HG02938 (cell line): ENCODE results near the gene LYRM9.
"Not testable (repeated sequence)": the region's sequence is repeated elsewhere in the genome, so short reads cannot be mapped to it uniquely, and the experiment has no call there.

Experiments
- ATAC-seq: cut with Tn5 transposase; IDR thresholded peaks from one replicate; pipeline ENCODE4 v1.9.1; 2021; ENCODE audit warnings: mild to moderate bottlenecking, moderate library complexity; ENCODE audit not compliant: unreplicated experiment

The LYRM9 gene

DNA sequence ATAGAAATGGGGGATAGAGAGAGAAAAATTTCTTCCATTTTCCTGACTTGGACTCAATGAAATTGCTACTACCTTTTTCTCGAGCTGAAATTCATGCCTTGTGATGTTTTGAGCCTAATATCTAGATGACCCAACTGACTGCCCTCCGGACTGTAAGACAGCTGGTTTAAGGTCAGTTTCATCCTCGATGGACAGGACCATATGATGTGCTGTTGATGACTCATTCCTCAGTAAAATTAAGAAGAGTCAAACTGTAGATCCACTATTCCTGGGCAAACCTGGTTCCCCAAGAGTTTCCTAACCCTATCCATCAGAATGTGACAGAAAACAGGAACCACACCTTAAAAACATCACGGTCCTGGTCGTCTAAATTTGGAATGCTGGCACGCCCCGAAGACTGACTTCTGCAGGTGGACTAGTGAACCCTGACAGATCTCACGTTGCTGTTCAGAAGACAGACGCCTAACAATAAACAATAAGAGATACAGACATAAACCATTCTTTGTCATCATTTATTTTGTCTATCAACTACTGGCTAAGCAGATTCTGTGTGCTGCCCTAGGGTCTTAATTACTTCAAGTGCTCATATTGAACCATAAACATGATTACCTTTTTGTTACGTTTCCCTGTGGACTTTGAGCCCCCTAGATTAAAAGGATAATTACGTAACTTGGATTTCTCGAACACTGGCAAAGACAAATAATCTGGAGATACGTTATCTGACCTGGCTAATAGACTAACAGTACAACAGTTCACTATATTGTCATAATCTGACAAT, 47.7 kb downstream of the LYRM9 start:
- no peak for ATAC-seq

DNA sequence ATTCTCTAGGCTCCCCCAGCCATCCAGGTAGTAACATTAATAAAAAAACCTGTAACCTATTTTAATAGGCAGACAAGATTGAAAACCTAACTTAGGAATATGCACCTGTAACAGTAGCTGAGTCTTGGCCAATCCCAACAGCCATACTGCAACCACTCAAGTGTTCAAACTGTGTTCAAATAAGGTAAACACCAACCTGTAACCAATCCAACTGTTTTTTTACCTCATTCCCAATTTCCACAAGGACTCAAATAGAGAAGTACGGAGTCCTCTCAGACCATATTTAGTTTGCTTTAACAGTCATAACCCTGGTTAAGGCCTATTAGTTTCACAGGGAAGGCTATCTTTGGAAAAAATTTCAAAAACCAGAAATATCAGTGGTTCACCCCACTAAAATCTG, 52.5 kb downstream of the LYRM9 start:
- ATAC-seq = no peak

DNA sequence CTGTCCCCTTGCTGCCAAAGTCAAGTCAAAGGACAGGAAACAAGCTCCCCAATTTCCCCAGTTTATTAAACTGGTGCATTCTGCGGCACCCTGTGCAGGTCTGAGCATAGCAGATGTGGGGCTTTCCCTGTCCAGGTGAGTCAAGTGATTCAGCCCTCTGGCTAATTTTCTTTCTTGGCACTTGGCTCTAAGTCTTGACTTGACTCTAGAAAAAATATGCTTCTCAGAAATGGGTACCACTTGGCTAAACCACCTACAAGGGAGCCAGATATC, 52.8 kb downstream of the LYRM9 start:
- not testable (repeated sequence) for ATAC-seq

GRCh38 chr17:27839571-27840405, 53.4 kb downstream of the LYRM9 start:
- ATAC-seq = not testable (repeated sequence)

DNA sequence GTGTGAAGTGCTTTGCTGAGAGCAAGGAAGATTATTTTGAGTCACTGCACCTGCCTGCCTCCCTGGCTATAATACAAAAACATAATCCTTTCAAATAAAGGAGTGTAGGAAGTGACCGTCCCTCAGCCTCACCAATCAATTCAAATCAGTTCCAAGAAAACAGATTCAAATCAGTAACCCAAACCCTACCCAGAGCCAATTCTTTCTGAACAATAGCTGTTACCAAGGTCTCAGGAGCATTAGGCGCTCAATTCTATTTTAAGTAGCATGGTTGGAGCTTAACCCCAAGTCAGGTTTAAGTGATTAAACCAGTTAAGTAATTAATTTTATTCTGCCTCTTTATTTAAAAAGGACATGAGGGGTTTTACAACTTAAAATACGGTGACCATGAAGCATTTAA, 54.6 kb downstream of the LYRM9 start:
- ATAC-seq = not testable (repeated sequence)

- ATAC-seq = not testable (repeated sequence)
These were observed 55.4 kb downstream of the LYRM9 start for GRCh38 chr17:27837769-27838168.

DNA sequence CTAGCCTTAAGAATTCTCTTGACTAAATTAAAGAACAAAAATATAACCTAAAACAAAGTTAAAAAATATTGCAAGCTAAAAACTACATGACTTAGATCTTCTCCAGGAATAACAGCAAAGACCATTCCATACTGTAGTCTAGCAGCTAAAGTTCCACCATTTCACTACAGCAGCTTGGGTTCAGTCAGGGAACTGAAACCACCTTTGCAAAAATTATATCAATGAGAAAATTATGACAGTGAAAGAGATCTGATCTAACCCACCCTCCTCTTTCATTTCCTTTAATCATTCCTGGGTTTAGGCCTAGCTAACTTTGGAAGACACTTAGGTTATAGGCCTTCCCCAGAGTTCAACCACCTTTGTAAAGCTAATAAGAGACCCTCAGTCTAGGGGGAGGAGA, 56.5 kb downstream of the LYRM9 start:
- ATAC-seq = no peak

- ATAC-seq = no peak
These were observed 58.6 kb downstream of the LYRM9 start for GRCh38 chr17:27834571-27834970.

GRCh38 chr17:27832831-27833230, 60.3 kb downstream of the LYRM9 start:
- no peak for ATAC-seq

DNA sequence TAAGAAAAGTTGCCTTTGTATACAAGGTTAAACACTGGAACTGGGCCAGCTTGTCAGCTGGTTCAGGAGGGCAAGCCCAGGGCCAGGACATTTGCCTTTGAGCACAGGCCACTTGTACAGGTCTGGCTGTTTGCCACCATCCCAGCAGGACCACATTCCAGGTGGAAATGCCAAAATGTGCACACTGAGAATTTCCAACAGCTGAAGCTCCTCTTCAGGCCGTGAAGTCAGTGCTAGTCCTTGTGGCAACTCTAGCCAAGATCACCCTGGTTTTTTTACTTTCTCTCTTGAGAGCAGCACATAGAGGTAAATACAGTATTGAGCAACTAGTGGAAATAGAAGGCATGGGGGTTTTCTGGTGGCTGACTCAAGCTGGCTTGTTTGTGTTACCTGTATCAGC, 63.3 kb downstream of the LYRM9 start:
- not testable (repeated sequence) for ATAC-seq

GRCh38 chr17:27829143-27829711, 63.9 kb downstream of the LYRM9 start:
- not testable (repeated sequence) for ATAC-seq
